AG08396 (cell line): ENCODE measurements around the gene NME3.

Experiments
- DNase-seq: peaks from one replicate; pipeline ENCODE4 v3.0.0; 2012; ENCODE audit warnings: low spot score, mixed read lengths

NME3 gene

DNA sequence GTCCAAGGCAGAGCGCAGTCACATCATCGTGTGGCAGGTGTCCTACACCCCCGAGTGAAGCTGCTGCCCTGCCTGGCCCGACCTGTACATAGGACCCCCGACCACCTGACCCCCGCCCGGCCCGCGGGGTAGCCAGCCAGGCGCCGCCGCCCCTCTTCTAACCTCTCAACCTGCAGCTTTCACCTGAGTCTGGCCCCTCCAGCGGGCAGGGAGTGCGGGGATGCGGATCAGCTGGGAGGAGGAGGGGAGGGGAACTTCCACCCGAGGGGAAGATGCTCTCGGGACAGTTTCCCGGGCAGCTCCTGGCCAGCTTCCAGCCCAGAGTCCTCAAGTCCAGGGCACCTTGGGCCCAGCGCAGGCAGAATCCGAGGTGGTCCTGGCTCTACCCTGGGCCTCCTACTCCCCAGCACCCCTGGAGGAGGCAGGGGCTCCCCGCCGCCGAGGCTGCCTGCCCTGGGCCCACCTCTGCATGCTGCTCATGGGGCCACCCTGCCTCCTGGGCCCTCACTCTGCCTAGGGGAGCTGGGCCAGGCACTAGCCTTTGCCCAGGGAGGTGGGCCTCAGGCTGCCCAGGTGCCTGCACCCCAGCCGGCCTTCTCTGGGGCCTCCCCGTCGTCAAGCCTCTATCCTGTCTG is 2.5 kb downstream of the NME3 start:
- DNase-seq: no peak

DNA sequence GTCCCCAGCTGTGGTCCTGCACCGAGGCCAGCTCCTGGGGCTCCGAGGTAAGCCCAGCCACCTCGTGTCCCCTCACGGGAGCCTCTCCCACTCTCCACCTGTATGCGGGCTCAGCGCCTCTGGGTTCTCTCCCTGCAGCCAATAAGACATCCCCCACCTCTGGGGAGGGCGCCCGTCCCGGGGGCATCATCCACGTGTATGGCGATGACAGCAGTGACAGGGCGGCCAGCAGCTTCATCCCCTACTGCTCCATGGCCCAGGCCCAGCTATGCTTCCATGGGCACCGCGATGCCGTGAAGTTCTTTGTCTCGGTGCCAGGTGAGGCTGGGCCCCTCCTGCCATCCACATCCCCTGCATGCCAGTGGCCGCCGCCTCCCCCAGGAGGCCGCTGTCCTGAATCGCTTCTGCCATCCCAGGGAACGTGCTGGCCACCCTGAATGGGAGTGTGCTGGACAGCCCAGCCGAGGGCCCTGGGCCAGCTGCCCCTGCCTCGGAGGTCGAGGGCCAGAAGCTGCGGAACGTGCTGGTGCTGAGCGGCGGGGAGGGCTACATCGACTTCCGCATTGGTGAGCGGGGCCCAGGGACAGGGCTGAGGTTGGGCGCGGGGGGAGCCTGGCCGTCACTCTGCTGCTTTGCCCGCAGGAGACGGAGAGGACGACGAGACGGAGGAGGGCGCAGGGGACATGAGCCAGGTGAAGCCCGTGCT is 3.1 kb downstream of the NME3 start:
- DNase-seq: no peak

DNA sequence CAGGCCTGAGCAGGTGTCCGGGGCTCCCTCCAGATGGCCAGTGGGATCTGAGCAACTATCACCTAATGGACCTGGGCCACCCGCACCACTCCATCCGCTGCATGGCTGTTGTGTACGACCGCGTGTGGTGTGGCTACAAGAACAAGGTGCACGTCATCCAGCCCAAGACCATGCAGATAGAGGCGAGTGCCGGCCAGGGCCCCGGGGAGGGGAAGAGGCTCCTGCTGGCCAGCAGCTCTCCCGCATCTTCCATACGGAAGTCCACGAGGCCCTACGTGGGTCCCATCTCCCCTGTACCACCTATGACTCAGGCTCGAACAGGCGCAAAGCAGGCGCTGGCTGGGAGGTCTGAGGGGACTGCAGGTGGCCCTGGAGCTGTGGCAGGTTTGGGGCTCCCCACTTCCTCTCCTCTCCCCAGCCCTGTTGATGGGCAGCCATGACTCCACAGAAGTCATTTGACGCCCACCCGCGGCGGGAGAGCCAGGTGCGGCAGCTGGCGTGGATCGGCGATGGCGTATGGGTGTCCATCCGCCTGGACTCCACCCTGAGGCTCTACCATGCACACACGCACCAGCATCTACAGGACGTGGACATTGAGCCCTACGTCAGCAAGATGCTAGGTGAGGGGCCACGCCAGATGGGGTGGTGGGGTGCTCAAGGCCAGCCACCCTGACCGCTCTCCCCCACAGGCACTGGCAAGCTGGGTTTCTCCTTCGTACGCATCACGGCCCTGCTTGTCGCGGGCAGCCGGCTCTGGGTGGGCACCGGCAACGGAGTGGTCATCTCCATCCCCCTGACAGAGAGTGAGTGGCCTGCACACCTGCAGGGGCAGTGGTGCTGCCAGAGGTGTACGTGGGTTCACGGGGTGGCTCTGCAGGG is 4.0 kb downstream of the NME3 start:
- no peak for DNase-seq

GRCh38 chr16:1766701-1767100 is 4.6 kb downstream of the NME3 start:
- no peak for DNase-seq

DNA sequence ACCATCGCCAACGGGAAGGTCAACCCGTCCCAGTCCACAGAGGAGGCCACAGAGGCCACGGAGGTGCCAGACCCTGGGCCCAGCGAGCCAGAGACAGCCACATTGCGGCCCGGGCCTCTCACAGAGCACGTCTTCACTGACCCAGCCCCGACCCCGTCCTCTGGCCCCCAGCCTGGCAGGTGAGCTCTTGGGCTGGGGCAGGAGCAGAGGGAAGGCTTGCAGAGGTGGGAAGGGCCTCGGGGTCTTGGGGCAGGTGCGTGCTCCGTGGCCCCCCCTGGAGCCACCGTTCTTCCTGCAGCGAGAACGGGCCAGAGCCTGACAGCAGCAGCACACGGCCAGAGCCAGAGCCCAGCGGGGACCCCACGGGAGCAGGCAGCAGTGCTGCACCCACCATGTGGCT is 5.1 kb downstream of the NME3 start:
- no peak for DNase-seq

GRCh38 chr16:1765826-1766225 is 5.5 kb downstream of the NME3 start:
- DNase-seq: no peak

DNA sequence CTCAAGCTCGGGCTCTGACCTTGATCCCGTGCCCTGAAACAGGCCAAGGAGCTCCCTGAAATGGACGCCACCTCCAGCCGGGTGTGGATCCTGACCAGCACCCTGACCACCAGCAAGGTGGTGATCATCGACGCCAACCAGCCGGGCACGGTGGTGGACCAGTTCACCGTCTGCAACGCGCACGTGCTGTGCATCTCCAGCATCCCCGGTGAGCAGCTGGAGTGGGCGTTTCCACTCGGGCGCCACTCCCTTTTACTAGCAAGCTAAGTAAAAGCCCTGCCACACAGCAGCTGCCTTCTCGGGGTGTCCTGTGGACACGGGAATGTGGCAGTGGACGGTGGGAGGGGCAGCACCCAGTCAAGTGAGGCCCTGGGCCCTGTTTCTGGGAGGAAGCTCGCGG is 6.4 kb downstream of the NME3 start:
- no peak for DNase-seq

DNA sequence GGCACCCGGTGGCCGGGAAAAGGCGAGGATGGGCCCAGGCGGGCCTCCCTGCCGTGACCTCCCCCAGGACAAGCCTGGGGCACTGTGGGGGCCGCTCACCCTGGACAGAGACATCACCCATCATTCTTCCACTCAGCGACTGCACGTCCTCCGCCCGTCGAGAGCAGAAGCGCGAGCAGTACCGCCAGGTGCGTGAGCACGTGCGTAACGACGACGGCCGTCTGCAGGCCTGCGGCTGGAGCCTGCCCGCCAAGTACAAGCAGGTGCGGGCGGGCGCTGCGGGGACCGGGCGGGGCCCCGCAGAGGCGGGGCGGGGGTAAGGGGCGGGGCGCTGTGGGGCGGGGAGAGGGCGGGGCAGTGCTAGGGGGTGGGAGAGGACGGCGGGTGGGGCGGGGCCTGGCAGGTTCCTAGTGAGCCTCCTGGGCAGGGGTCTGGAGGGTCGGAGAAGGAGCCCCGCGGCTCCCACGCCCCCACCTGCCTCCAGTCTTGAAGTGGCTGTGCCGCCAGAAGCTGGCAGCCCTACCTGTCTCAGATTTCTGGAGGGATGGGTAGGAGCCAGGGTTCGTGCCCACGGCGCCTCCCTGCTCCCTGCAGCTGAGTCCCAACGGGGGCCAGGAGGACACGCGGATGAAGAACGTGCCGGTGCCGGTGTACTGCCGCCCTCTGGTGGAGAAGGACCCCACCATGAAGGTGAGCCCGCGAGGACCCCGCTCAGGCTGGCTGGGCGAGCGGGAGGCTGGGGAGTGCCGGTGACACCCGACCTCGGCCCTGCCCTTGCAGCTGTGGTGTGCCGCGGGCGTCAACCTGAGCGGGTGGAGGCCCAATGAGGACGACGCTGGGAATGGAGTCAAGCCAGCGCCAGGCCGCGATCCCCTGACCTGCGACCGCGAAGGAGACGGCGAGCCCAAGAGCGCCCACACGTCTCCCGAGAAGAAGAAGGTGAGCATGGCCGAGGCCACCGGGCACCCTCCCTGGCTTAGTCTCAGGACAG is 7.5 kb downstream of the NME3 start:
- DNase-seq: no peak

- DNase-seq: no peak
Observed at GRCh38 chr16:1762879-1763520, 8.3 kb downstream of the NME3 start.

DNA sequence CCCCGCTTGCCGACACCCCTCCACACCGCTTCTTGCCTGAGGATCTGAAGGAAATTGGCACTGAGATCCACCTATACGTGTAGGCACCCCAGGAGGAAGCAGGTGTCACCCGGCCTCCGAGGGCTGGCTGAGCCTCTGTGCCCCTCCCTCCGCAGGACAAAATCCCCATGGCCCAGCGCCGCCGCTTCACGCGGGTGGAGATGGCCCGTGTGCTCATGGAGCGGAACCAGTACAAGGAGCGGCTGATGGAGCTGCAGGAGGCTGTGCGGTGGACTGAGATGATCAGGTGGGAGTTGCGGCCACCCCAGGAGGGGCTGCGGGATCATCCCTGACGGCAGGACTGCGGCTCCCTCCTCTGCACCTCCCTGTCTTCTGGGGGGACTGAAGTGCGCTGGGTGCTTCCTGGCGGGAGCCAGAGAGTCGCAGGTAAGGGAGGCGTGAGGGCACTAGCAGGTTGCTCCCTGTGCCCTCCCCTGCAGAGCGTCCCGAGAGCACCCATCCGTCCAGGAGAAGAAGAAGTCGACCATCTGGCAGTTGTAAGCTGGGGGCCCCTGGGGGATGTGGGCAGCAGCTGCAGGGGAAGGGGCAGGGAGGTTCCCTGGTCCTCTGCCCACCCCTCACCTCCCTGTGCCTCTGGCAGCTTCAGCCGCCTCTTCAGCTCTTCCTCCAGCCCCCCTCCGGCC is 9.0 kb downstream of the NME3 start:
- no peak for DNase-seq

DNA sequence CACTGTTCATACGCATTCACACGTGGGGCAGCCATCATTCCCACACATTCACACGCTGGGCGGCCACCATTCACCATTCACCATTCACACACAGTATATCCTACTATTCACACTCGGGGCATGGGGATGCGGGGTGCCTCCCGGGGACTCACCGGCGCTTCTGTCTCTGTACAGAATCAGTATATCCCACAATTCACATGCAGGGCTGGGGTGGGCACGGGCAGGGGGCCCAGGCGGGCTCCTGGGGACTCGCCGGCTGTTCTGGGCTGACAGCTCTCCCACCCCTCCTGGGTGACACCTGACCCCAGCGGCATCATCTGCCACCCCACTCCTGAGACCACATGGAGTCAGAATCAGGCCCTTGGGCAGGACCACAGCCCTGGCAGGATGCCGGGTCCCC is 9.6 kb downstream of the NME3 start:
- DNase-seq: no peak

DNA sequence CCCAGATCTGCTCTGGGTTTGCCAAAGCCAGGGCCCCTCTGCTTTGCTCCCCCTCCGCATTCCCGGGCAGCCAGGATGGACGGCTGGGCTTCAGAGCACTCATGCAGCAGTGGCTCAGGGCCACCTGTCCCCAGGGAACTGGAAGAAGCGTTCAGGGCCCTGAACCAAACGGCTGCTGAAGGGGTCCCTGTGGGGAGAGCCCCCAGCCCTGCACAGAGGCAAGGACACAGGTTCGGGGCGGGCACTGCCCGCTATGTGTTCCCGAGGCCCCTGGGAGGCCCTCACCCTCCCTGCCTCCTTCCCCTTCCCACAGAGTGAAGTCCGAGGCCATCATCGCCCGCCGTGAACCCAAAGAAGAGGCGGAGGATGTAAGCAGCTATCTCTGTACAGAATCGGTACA is 10.4 kb downstream of the NME3 start:
- no peak for DNase-seq

DNA sequence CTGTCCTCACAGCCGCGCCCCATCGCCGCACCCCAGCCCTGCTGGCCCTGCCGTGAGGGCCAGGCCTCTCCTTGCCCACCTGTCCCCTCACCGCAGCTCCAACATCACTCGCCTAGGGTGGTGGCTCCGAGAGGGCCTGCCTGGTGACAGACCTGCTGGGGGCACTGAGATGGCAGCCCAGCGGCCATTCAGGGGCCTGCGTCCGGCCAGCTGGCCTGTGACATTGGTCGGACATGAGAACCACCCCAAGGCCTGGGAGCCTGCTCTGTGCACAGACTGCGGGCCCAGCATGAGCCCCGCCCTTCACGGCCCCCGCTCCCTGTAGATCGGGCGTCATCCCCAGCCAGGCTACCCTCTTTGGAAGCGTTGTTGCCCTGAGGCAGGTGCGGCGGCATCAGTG is 11.8 kb downstream of the NME3 start:
- no peak for DNase-seq

- no peak for DNase-seq
Observed at GRCh38 chr16:1758923-1759322, 12.4 kb downstream of the NME3 start.

DNA sequence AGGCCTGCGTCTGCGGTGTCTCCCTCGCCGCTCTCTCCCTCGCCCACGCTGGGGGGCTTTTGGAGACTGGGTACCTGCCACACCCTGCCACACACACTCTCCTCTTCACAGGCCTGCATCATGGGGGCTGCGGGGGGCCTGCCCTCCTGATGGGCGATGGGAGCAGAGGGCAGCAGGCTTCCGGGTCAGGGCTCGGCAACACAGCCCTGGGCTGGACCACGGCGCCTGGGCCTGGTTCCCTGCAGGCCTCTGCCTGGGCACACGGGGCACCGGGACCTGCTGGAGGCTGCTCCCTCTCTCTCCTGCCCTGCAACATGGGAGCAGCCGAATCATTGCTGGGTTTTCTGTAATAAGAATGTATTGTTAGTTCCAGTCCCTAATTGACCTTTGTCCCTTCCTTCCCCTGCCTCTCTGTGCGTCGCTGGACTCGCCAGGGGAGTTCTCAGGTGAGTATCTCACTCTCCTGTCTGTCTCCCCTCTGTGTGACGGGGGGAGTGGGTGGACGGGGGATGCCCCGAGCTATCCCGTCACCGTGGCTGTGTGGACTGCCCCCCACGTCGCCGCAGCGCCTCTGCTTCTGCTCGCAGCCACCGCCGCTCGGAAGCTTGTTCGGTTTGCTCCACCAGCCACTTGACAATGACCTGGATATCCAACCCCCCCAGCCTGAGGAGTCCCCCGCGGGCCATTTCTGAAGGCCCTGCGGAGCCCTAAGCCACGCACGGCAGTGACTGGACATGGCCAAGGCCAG is 13.5 kb downstream of the NME3 start:
- no peak for DNase-seq

- DNase-seq: no peak
Observed at GRCh38 chr16:1754204-1754603, 17.1 kb downstream of the NME3 start.

GRCh38 chr16:1752853-1753252 is 18.5 kb downstream of the NME3 start:
- DNase-seq: no peak

- no peak for DNase-seq
Observed at GRCh38 chr16:1751946-1752345, 19.4 kb downstream of the NME3 start.

GRCh38 chr16:1749152-1750117 is 21.9 kb downstream of the NME3 start:
- peak; percentile 55 for DNase-seq
